CD4-positive, alpha-beta memory T cell (primary cell): Measurements from ENCODE around the gene SLX9. TPM values are rescaled to one million over a fixed set of nuclear protein-coding genes. Genes with fewer than 3 reads are reported as not detected.

Experiments used
- CTCF ChIA-PET: fragments of 350-600 bp; sonication (Branson Sonifier 250); formaldehyde crosslinking; loops from one replicate; lab custom pipeline; 2021; ENCODE audit warnings: inconsistent platforms; ENCODE audit not compliant: partially characterized antibody; lab: Charles Lee
- POLR2A ChIA-PET: fragments of 350-600 bp; sonication (Branson Sonifier 250); formaldehyde crosslinking; loops from one replicate; lab custom pipeline; 2021; ENCODE audit not compliant: partially characterized antibody; lab: Charles Lee
- DNase-seq, 5 donors: peaks; one replicate each; pipeline versions ENCODE4 v3.0.0 to v3.0.0-alpha.2; 2020 to 2022; ENCODE audit warnings: mixed read lengths in 1 of 5
- H3K27ac ChIP-seq: one replicate; pipeline ENCODE4 v1.7.0; 2013; ENCODE audit warnings: low read depth, low read length
- H3K27me3 ChIP-seq: 2 replicates; pipeline ENCODE4 v1.7.0; 2013; ENCODE audit warnings: mild to moderate bottlenecking, low read length, moderate library complexity; ENCODE audit not compliant: insufficient read depth
- H3K36me3 ChIP-seq: 2 replicates; pipeline ENCODE4 v1.7.0; 2013; ENCODE audit warnings: mild to moderate bottlenecking, low read length, moderate library complexity; ENCODE audit not compliant: insufficient read depth
- H3K4me1 ChIP-seq: 2 replicates; pipeline ENCODE4 v1.7.0; 2013; ENCODE audit warnings: mild to moderate bottlenecking, low read length, moderate library complexity; ENCODE audit not compliant: insufficient read depth
- H3K4me3 ChIP-seq, 2 donors: one replicate each; pipeline ENCODE4 v1.7.0; 2013; ENCODE audit warnings: low read length in 2 of 2, mild to moderate bottlenecking in 1 of 2
- H3K9me3 ChIP-seq, 2 donors: one replicate each; pipeline ENCODE4 v1.7.0; 2013; ENCODE audit warnings: low read length in 2 of 2, control low read depth in 1 of 2; ENCODE audit not compliant: control insufficient read depth in 1 of 2
- H3K27ac Mint-ChIP-seq, 7 donors: one replicate each; pipeline ENCODE4 v1.8.0; 2020 to 2021; ENCODE audit warnings: mixed read lengths in 7 of 7, mild to moderate bottlenecking in 6 of 7, inconsistent platforms in 3 of 7, moderate library complexity in 3 of 7
- H3K27me3 Mint-ChIP-seq, 2 donors: one replicate each; pipeline ENCODE4 v1.8.0; 2020 to 2021; ENCODE audit warnings: mixed read lengths in 2 of 2
- H3K36me3 Mint-ChIP-seq, 2 donors: one replicate each; pipeline ENCODE4 v1.8.0; 2020 to 2021; ENCODE audit warnings: mixed read lengths in 2 of 2, inconsistent platforms in 1 of 2, mild to moderate bottlenecking in 1 of 2
- H3K4me1 Mint-ChIP-seq, 4 donors: one replicate each; pipeline ENCODE4 v1.8.0; 2020 to 2021; ENCODE audit warnings: mixed read lengths in 4 of 4, mild to moderate bottlenecking in 1 of 4
- H3K4me3 Mint-ChIP-seq, 8 donors: one replicate each; pipeline ENCODE4 v1.8.0; 2020 to 2021; ENCODE audit warnings: mixed read lengths in 8 of 8, mild to moderate bottlenecking in 7 of 8, moderate library complexity in 6 of 8, inconsistent platforms in 3 of 8
- H3K9me3 Mint-ChIP-seq, 8 donors: one replicate each; pipeline ENCODE4 v1.8.0; 2020 to 2021; ENCODE audit warnings: mixed read lengths in 8 of 8, mild to moderate bottlenecking in 5 of 8, inconsistent platforms in 3 of 8, moderate library complexity in 1 of 8
- intact Hi-C: fragments of 100-400 bp; cut with micrococcal nuclease; formaldehyde crosslinking; loops from one replicate; pipeline ENCODE4 v1.15.1; 2023
- polyA plus RNA-seq, 2 donors: library from polyadenylated mRNA; unstranded; fragments of 300-500 nt; fragmentation: Illumina TruSeq; gene quantifications; one replicate each; pipeline ENCODE4 v1.2.3, GENCODE V29; 2021
- total RNA-seq, 2 experiments: library from RNA; stranded (reverse); gene quantifications; one replicate each; pipeline ENCODE4 v1.2.3, GENCODE V29; 2021

SLX9 gene, protein sequence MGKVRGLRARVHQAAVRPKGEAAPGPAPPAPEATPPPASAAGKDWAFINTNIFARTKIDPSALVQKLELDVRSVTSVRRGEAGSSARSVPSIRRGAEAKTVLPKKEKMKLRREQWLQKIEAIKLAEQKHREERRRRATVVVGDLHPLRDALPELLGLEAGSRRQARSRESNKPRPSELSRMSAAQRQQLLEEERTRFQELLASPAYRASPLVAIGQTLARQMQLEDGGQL
- total RNA-seq (10 to 100 TPM; 17.7 to 21.6 TPM), polyA plus RNA-seq (10 to 100 TPM in 1 of 2 donors, 1 to 10 TPM in 1; 9.4 to 13.1 TPM)

DNA sequence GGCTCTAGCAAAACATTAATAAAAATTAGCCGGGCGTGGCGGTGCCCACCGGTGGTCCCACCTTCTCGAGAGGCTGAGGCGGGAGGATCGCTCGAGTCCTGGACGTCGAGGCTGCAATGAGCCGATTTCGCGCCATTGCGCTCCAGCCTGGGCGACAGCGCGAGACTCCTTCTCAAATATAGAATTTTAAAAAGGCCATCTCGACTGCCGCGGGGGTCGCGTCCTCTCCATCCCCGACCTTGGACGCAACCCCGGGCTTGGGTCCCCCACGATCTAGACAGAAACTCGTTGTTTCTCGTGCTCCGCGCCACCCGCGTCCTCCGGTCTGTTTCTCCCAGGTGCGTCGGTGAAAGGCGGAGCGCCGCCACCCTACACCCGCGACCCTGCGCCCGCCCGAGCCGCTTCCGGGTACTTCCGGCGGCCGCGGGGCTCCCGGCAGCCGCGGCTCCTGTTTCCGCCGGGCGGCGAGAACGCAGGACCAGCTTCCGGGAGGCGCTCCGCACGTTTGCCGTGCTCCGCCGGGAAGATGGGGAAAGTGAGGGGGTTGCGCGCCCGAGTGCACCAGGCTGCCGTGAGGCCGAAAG, at the start of gene SLX9:
SLX9 (plus strand) TSS at position 498 of the 584 bp plus-strand sequence; CDS start at position 527, 29 bp downstream.
- peaks cover 23 to 56% (median 40%) of the 10 kb centered on the region in 4 donors for H3K4me1 Mint-ChIP-seq
- H3K36me3 Mint-ChIP-seq, result peaks cover 7 to 24% of the 10 kb centered on the region in 2 donors
- H3K27me3 ChIP-seq, result no peaks in the 10 kb centered on the region
- ChIA-PET CTCF (interaction anchor here (0.7 to 16.7 kb wide), 5 partner anchors 10 to 199 kb away, joined by 3 to 363 read pairs (median 15); no protein-coding TSS in a partner anchor), POLR2A (interaction anchor here (0.5 to 3.8 kb wide), 13 partner anchors 8 to 138 kb away, joined by 3 to 24 read pairs (median 4); partner anchors contain the start of genes ITGB2, PTTG1IP, SUMO3 and UBE2G2)
- intact Hi-C loops, result no loop called here
- H3K9me3 Mint-ChIP-seq, result peaks cover 0 to 2% (median 0%) of the 10 kb centered on the region in 8 donors
- no peaks in the 10 kb centered on the region for H3K27me3 Mint-ChIP-seq
- peak within 1 kb of the TSS; percentile 86 to 97 (median 90) for H3K4me3 Mint-ChIP-seq
- peak; percentile 69 to 82 (median 76) for DNase-seq
- peaks cover 15% of the 10 kb centered on the region for H3K36me3 ChIP-seq
- H3K4me3 ChIP-seq, result peak within 1 kb of the TSS; percentile 36 to 57
- no peaks in the 10 kb centered on the region for H3K9me3 ChIP-seq
- H3K27ac ChIP-seq, result peak within 1 kb of the TSS; percentile 46
- H3K27ac Mint-ChIP-seq, result peak within 1 kb of the TSS; percentile 53 to 96 (median 88)
- peaks cover 38% of the 10 kb centered on the region for H3K4me1 ChIP-seq

DNA sequence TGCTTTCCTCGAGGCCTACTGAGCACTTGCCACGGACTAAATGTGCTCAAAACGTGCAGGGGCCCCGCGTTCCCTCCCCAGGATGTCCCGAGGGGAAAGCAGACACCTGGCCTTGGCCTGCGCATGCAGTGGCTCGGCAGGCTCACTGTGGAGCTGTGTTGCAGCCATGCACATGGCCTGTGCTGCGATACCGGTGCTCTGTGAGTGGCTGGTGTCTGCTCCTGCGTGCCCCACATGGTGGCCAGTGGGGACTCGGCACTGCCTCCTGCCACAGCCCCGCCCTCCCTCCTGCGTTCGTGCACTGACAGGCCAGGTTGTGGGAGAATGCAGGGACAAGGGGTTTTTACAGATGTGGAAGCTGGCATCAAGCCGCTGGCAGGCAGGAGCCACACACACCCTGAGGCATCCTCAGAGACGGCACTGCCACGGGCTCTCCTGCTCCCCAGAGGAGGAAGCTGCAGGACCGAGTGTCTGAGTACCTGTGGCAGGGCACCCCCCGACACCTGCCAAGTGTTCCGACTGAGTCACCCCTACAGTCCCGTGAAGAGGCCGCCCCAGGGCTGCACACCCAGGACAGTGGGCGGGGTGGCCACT, 49.4 kb upstream of the SLX9 start:
- DNase-seq, result no peak
- Histone ChIP-seq H3K27ac (no peak overlapping the region), H3K4me3 (no peak overlapping the region), H3K27me3 (no peaks in the 10 kb centered on the region), H3K9me3 (no peaks in the 10 kb centered on the region), H3K36me3 (peaks cover 70% of the 10 kb centered on the region), H3K4me1 (peaks cover 16% of the 10 kb centered on the region)
- Mint-ChIP-seq H3K36me3 (peaks cover 5 to 49% of the 10 kb centered on the region in 2 donors), H3K4me3 (no peak overlapping the region), H3K9me3 (no peaks in the 10 kb centered on the region), H3K4me1 (peaks cover 9 to 29% (median 14%) of the 10 kb centered on the region in 4 donors), H3K27me3 (no peaks in the 10 kb centered on the region), H3K27ac (peak overlapping the region in 3 of 7 donors; percentile 21 to 68 (median 68))
- intact Hi-C loops, result no loop called here
- CTCF ChIA-PET, result interaction anchor here (11.7 kb wide), 1 partner anchor 40 kb away, joined by 253 read pairs; no protein-coding TSS in a partner anchor
- POLR2A ChIA-PET, result interaction anchor here (1.0 to 13.8 kb wide), 7 partner anchors 16 to 50 kb away, joined by 3 to 267 read pairs (median 3); partner anchors contain the start of gene PTTG1IP

DNA sequence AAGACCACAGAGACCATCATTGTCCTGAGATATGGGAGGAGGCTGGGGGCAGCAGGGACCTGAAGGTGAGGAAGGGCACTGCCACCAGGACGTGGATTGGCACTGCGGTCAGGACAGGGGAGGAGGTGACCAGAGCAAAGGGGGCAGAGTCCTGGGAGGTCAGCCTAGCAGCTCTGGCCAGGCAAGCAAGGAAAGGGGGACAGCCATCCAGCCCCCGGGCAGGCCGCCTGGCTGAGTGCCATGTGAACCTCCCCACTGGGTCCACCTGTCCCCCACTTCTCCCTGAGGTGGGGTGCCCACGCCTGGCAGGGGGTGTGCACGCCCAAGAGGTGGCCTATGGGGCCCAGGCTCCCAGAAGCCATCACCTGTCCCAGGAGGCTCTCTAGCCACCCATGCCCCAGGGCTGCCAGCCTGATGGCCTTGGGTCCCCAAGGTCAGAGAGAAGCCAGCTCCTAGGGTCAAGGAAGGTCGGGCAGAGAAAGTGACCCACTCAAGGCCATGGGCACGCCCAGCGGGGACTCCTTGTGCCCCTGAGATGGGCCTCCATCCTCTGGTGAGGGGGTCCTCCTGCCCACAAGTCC, 48.8 kb upstream of the SLX9 start:
- Mint-ChIP-seq H3K4me3 (no peak overlapping the region), H3K36me3 (peaks cover 3 to 46% of the 10 kb centered on the region in 2 donors), H3K4me1 (peaks cover 9 to 29% (median 14%) of the 10 kb centered on the region in 4 donors), H3K9me3 (no peaks in the 10 kb centered on the region), H3K27me3 (no peaks in the 10 kb centered on the region), H3K27ac (peak overlapping the region in 3 of 7 donors; percentile 21 to 68 (median 68))
- H3K27ac ChIP-seq, result no peak overlapping the region
- intact Hi-C loops, result no loop called here
- peaks cover 68% of the 10 kb centered on the region for H3K36me3 ChIP-seq
- no peak overlapping the region for H3K4me3 ChIP-seq
- peaks cover 16% of the 10 kb centered on the region for H3K4me1 ChIP-seq
- DNase-seq, result no peak
- no peaks in the 10 kb centered on the region for H3K27me3 ChIP-seq
- POLR2A ChIA-PET, result interaction anchor here (1.0 to 13.8 kb wide), 5 partner anchors 17 to 39 kb away, joined by 3 to 267 read pairs (median 3); partner anchors contain the start of gene PTTG1IP
- CTCF ChIA-PET, result interaction anchor here (5.3 to 11.7 kb wide), 2 partner anchors 20 to 39 kb away, joined by 26 to 253 read pairs; no protein-coding TSS in a partner anchor
- no peaks in the 10 kb centered on the region for H3K9me3 ChIP-seq

DNA sequence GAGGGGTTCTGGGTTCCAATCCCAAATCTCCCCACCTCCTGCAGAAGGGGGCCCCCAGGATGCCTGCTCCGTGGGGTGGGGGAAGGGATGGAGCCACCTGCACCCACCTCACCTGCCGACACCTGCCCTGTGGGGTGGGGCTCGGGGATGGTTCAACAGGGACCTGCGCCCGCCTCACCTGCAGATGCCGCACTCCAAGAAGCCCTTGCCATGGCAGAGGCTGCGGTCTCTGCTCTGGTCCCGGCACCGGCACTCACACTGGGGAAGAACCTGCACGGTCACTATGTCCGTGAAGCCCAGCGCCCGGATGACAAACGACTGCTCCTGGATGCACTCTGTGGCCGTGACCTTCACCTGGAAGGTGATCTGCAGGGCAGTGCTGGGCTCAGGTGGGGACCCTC, 48.2 kb upstream of the SLX9 start:
- ChIA-PET POLR2A (interaction anchor here (1.2 to 13.8 kb wide), 4 partner anchors 16 to 38 kb away, joined by 3 to 267 read pairs (median 6); partner anchors contain the start of gene PTTG1IP), CTCF (interaction anchor here (0.8 to 11.7 kb wide), 9 partner anchors 16 to 192 kb away, joined by 3 to 253 read pairs (median 5); partner anchors contain the start of gene SLX9)
- intact Hi-C loops, result loop anchor here (1.0 kb wide), 5 partner anchors 17 to 90 kb away; partner anchors contain the start of gene UBE2G2
- H3K27ac ChIP-seq, result no peak overlapping the region
- no peak for DNase-seq
- peaks cover 16% of the 10 kb centered on the region for H3K4me1 ChIP-seq
- H3K4me3 Mint-ChIP-seq, result no peak overlapping the region
- peaks cover 62% of the 10 kb centered on the region for H3K36me3 ChIP-seq
- peak overlapping the region in 1 of 7 donors; percentile 35 for H3K27ac Mint-ChIP-seq
- peaks cover 9 to 29% (median 14%) of the 10 kb centered on the region in 4 donors for H3K4me1 Mint-ChIP-seq
- no peak overlapping the region for H3K4me3 ChIP-seq
- H3K27me3 ChIP-seq, result no peaks in the 10 kb centered on the region
- H3K9me3 Mint-ChIP-seq, result no peaks in the 10 kb centered on the region
- no peaks in the 10 kb centered on the region for H3K27me3 Mint-ChIP-seq
- peaks cover 0 to 47% of the 10 kb centered on the region in 2 donors for H3K36me3 Mint-ChIP-seq
- H3K9me3 ChIP-seq, result no peaks in the 10 kb centered on the region

DNA sequence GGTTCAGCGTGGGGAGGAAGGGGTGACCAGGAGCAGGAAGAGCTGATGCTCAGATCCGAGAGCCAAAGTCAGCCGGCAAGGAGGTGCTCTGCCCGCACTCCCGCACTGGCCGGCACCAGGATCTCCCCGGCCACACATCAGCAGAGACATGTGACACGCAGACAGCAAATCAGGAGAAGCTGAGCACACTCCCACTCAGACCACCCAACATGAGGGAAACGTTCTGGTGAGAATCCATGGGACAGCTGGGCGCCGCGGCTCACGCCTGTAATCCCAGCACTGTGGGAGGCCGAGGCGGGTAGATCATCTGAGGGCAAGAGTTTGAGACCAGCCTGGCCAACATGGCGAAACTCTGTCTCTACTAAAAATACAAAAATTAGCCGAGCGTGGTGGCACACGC, 47.7 kb upstream of the SLX9 start:
- Mint-ChIP-seq H3K27ac (peak overlapping the region in 3 of 7 donors; percentile 35 to 85 (median 76)), H3K4me1 (peaks cover 9 to 29% (median 14%) of the 10 kb centered on the region in 4 donors), H3K27me3 (no peaks in the 10 kb centered on the region), H3K4me3 (no peak overlapping the region), H3K36me3 (peaks cover 0 to 43% of the 10 kb centered on the region in 2 donors), H3K9me3 (no peaks in the 10 kb centered on the region)
- POLR2A ChIA-PET, result interaction anchor here (1.2 to 13.8 kb wide), 5 partner anchors 17 to 38 kb away, joined by 3 to 267 read pairs (median 9); partner anchors contain the start of gene PTTG1IP
- intact Hi-C loops, result loop anchor here (1.0 kb wide), 5 partner anchors 18 to 91 kb away; partner anchors contain the start of gene UBE2G2
- no peaks in the 10 kb centered on the region for H3K9me3 ChIP-seq
- peaks cover 16% of the 10 kb centered on the region for H3K4me1 ChIP-seq
- no peaks in the 10 kb centered on the region for H3K27me3 ChIP-seq
- H3K4me3 ChIP-seq, result no peak overlapping the region
- CTCF ChIA-PET, result interaction anchor here (0.7 to 11.7 kb wide), 20 partner anchors 8 to 806 kb away, joined by 3 to 253 read pairs (median 4); partner anchors contain the start of genes SLX9 and UBE2G2
- no peak overlapping the region for H3K27ac ChIP-seq
- DNase-seq, result no peak
- H3K36me3 ChIP-seq, result peaks cover 57% of the 10 kb centered on the region
